Hepatocyte (in vitro differentiated cells): ENCODE results near the gene RPIA. TPM values are rescaled to one million over a fixed set of nuclear protein-coding genes. Genes with fewer than 3 reads are reported as not detected.
A peak's percentile ranks its signal among the peaks of the same experiment; 100 is the strongest.
"Not testable (repeated sequence)": the region's sequence is repeated elsewhere in the genome, so short reads cannot be mapped to it uniquely, and the experiment has no call there.

ENCODE experiments used
- DNase-seq: peaks from one replicate; pipeline ENCODE4 v3.0.0-alpha.2; 2016; ENCODE audit warnings: low spot score
- H2AFZ ChIP-seq: fragments of 200-600 bp; sonication (generic); 2 replicates; pipeline ENCODE4 v1.6.0; 2016; ENCODE audit warnings: antibody characterized with exemption, mild to moderate bottlenecking
- H3K27ac ChIP-seq: fragments of 200-600 bp; sonication (generic); 2 replicates; pipeline ENCODE4 v1.5.1; 2016; ENCODE audit warnings: mild to moderate bottlenecking
- H3K27me3 ChIP-seq: fragments of 200-600 bp; sonication (generic); 2 replicates; pipeline ENCODE4 v1.6.1; 2016
- H3K36me3 ChIP-seq: fragments of 200-600 bp; sonication (generic); replicated peaks from 2 replicates; pipeline ENCODE4 v1.5.1; 2016; ENCODE audit warnings: low read depth; ENCODE audit not compliant: insufficient read depth
- H3K4me1 ChIP-seq: fragments of 200-600 bp; sonication (generic); 2 replicates; pipeline ENCODE4 v1.5.1; 2016; ENCODE audit warnings: mild to moderate bottlenecking, moderate library complexity; ENCODE audit not compliant: insufficient read depth
- H3K4me2 ChIP-seq: fragments of 200-600 bp; sonication (generic); 2 replicates; pipeline ENCODE4 v1.6.0; 2016
- H3K4me3 ChIP-seq: fragments of 200-600 bp; sonication (generic); 2 replicates; pipeline ENCODE4 v1.5.1; 2016; ENCODE audit warnings: mild to moderate bottlenecking
- H3K79me2 ChIP-seq: fragments of 200-600 bp; sonication (generic); 2 replicates; pipeline ENCODE4 v1.6.0; 2017; ENCODE audit warnings: mild to moderate bottlenecking
- H3K9me2 ChIP-seq: fragments of 200-600 bp; sonication (generic); replicated peaks from 2 replicates; pipeline ENCODE4 v1.6.0; 2017; ENCODE audit warnings: mild to moderate bottlenecking; ENCODE audit not compliant: insufficient read depth
- H3K9me3 ChIP-seq: fragments of 200-600 bp; sonication (generic); 2 replicates; pipeline ENCODE4 v1.5.1; 2016; ENCODE audit warnings: low read depth, mild to moderate bottlenecking
- H4K20me1 ChIP-seq: fragments of 200-600 bp; sonication (generic); 2 replicates; pipeline ENCODE4 v1.6.0; 2016; ENCODE audit warnings: mild to moderate bottlenecking; ENCODE audit not compliant: insufficient read depth, poor library complexity, severe bottlenecking
- EZH2 ChIP-seq: fragments of 200-600 bp; sonication (generic); IDR thresholded peaks from 2 replicates; pipeline ENCODE4 v1.6.1; 2016; ENCODE audit warnings: antibody characterized with exemption, mild to moderate bottlenecking, borderline replicate concordance
- EZH2phosphoT487 ChIP-seq: fragments of 200-600 bp; sonication (generic); IDR thresholded peaks from one replicate; pipeline ENCODE4 v1.6.1; 2018; ENCODE audit warnings: antibody characterized with exemption, mild to moderate bottlenecking, low read depth, moderate library complexity; ENCODE audit not compliant: unreplicated experiment, severe bottlenecking
- WGBS: methylation state at CpG from one replicate; pipeline ENCODE4 v1.1.6; 2016; ENCODE audit warnings: low lambda C conversion rate; ENCODE audit errors: missing lambda C conversion rate; 5-methylcytosine and 5-hydroxymethylcytosine counted together
- polyA plus RNA-seq: library from polyadenylated mRNA; unstranded; fragments of >200 nt; fragmentation: Nextera tagmentation; extraction: Ambion mirVana; gene quantifications from 2 replicates; pipeline ENCODE4 v1.2.1, GENCODE V29; 2016
- total RNA-seq: library from RNA; depleted of rRNA; stranded (reverse); fragments of >200 nt; gene quantifications from 2 replicates; pipeline ENCODE4 v1.2.3, GENCODE V29; 2014
- TF ChIP-seq, protein P1 (sequence below): fragments of 200-600 bp; sonication (generic); IDR thresholded peaks from 2 replicates; pipeline ENCODE4 v1.5.1; 2016; ENCODE audit warnings: antibody characterized with exemption, mild to moderate bottlenecking; ENCODE audit not compliant: poor library complexity

The RPIA gene
- total and polyA plus RNA-seq, 2 experiments from 2014 or later: 7.0 to 17.6 TPM

DNA sequence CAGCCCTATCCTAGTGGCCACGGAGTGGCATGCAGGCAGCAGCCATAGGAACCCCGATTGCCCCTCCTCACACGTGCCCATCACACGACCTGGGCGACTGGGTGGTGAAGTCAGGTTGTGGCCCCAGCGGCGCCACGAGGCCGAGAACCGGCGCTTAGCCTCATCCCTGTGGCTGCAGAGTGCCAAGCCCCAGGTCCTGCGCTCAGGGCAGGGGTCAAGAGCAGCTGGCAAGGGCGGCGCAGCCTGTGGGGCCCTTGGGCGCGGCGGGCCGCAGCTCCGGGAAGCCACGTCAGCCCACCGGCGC, 73.3 kb downstream of the RPIA start:
- Histone ChIP-seq H3K4me2 (no peak overlapping the region), H3K27ac (no peak overlapping the region), H2AFZ (no peak overlapping the region), H3K4me1 (no peaks in the 10 kb centered on the region), H3K79me2 (no peaks in the 10 kb centered on the region), H4K20me1 (no peaks in the 10 kb centered on the region), H3K9me3 (no peaks in the 10 kb centered on the region), H3K9me2 (no peaks in the 10 kb centered on the region), H3K36me3 (no peaks in the 10 kb centered on the region), H3K27me3 (peaks cover 12% of the 10 kb centered on the region), H3K4me3 (no peak overlapping the region)
- 68% methylated on average over 21 of the region's 22 CpGs for WGBS
- no peak for DNase-seq
- TF ChIP-seq EZH2phosphoT487 (no peak), EZH2 (no peak)
- TF ChIP-seq, protein P1, sequence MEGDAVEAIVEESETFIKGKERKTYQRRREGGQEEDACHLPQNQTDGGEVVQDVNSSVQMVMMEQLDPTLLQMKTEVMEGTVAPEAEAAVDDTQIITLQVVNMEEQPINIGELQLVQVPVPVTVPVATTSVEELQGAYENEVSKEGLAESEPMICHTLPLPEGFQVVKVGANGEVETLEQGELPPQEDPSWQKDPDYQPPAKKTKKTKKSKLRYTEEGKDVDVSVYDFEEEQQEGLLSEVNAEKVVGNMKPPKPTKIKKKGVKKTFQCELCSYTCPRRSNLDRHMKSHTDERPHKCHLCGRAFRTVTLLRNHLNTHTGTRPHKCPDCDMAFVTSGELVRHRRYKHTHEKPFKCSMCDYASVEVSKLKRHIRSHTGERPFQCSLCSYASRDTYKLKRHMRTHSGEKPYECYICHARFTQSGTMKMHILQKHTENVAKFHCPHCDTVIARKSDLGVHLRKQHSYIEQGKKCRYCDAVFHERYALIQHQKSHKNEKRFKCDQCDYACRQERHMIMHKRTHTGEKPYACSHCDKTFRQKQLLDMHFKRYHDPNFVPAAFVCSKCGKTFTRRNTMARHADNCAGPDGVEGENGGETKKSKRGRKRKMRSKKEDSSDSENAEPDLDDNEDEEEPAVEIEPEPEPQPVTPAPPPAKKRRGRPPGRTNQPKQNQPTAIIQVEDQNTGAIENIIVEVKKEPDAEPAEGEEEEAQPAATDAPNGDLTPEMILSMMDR: no peak

DNA sequence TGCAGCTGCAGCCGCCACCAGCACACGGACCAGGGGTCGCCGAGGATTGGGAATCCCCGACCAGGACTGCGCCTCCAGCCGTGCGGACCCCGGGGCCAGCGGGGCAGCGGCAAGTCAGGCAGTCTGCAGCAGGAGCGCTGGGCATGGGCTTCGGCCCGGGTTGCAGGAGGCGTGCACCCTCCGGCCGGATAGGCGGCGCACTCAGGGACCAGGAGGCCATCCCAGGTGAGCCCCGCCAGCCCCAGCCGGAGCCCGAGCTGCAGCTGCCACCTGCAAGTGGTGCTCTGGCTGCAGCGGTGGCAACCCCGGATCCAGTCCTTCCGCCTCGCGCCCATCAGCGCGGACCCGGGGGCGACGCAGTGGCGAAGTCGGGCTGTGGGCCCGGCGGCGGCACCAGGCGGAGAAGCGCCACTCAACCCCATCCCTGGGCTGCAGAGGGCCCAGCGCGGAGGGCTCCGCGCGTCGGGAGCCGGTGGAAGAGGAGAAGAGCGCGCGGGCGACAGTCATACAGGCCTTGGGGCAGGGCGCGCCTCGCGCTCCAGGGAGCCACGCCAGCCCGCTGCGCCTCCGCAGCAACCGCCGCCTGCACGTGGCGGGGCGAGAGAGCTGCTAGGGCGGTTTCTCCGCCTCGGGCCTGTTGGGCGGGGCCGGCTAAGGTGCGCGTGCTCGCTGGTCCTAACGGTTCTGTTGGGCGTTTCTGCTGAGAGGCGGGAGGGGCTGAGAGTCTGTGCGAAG, 73.8 kb downstream of the RPIA start:
- H3K79me2 ChIP-seq: no peaks in the 10 kb centered on the region
- no peaks in the 10 kb centered on the region for H3K4me1 ChIP-seq
- DNase-seq: no peak
- no peaks in the 10 kb centered on the region for H4K20me1 ChIP-seq
- H2AFZ ChIP-seq: no peak overlapping the region
- WGBS: 7% methylated on average over 64 of the region's 75 CpGs
- H3K27me3 ChIP-seq: peaks cover 12% of the 10 kb centered on the region
- TF ChIP-seq EZH2 (no peak), EZH2phosphoT487 (no peak)
- TF ChIP-seq, protein P1: no peak
- H3K27ac ChIP-seq: no peak overlapping the region
- H3K4me2 ChIP-seq: peak overlapping the region; percentile 51
- H3K4me3 ChIP-seq: no peak overlapping the region
- no peaks in the 10 kb centered on the region for H3K9me3 ChIP-seq
- no peaks in the 10 kb centered on the region for H3K36me3 ChIP-seq
- no peaks in the 10 kb centered on the region for H3K9me2 ChIP-seq

DNA sequence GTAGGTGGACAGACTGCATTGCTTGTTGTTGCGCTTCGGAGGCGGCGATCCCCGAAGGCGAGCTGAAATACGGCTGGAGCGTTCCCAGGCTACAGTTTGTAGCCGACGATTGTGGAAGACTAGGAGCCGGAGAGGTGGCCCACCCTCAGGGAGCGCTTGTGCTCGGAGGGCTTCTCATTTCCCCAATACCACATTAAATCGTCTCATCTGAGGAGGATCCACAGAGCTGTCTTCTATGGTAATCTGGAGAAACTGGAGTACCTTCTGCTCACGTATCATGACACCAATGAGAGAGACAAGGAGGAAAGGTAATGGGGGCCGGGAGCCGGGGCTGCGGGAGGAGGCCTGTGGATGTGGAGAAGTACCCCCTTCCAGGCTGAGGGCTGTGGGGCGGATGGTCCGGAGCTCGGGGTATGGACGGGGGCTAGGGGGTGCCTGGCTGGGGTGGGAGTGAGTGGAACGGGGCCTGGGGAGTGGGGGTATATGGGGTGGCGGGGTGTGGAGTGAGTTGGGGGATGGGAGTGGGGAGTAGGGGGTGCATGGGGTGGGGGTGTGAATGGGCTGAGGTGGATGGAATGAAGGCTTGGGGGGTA, 74.5 kb downstream of the RPIA start:
- Histone ChIP-seq H3K4me2 (peak overlapping the region; percentile 51), H3K27me3 (peaks cover 12% of the 10 kb centered on the region)
- H4K20me1 ChIP-seq, H3K27ac ChIP-seq, DNase-seq, H3K36me3 ChIP-seq, H2AFZ ChIP-seq, H3K4me3 ChIP-seq, H3K9me2 ChIP-seq, H3K9me3 ChIP-seq, H3K79me2 ChIP-seq, H3K4me1 ChIP-seq: not testable (repeated sequence)
- 59% methylated on average over 18 of the region's 24 CpGs for WGBS

DNA sequence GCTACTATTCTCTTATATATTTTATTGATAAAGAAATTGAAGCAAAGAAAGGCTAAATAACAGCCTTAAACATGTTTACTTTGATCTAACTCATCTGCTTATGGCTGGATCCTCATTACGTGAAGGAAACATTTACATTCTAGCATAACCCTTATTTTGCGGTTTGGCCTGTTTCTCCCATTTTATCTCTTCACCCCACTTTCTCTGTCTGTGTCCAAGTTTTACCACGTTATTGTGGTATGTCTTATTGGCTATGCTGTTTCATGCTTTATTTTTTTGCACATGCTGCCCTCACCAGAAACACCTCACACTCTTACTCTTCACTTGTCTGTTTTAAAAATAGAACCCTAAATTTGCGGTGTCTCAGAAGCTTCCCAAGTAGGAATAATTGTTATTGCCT, 78.5 kb downstream of the RPIA start:
- Histone ChIP-seq H3K36me3 (no peaks in the 10 kb centered on the region), H3K4me1 (no peaks in the 10 kb centered on the region), H2AFZ (no peak overlapping the region), H3K4me3 (no peak overlapping the region), H3K27me3 (peaks cover 6% of the 10 kb centered on the region), H3K9me3 (no peaks in the 10 kb centered on the region), H3K9me2 (no peaks in the 10 kb centered on the region), H3K79me2 (no peaks in the 10 kb centered on the region), H3K27ac (no peak overlapping the region), H4K20me1 (no peaks in the 10 kb centered on the region), H3K4me2 (no peak overlapping the region)
- WGBS: 69% methylated on average over 4 of the region's 4 CpGs
- no peak for TF ChIP-seq EZH2phosphoT487
- TF ChIP-seq, protein P1: no peak
- no peak for TF ChIP-seq EZH2
- no peak for DNase-seq

DNA sequence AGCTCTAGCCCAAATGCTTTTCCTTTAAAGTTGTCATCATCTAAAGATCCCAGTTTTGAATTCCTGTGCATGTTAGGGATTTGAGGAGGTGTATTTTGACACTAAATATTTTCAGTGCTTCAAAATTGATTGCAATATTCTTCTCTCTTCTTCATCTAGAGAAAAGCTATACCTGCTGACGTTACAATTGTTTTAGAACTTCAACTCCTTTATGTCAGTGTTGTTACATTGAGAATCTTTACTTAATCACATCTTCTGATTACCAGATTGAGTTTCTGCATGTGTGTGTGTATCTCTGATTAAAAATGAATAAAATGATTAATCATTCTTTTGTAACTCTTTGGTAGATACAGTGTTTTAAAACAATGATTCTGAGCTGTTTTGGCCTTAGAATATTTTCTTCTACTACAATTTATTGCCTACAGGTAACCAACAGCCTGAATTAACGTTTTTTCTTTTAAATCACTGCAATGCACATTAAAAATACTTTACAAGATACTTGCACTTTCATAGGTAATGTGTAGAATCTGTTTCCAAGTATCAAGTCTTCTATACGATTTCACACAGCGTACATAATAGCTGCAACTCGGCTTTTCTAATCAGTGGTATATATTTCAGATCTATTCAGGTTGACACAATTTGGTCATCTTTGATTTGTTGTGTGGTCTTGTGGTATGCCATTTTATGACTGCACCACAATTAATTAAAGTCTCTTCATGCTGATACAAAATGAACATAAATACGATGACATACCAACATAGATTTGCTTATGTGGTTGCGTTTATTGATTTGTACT, 82.0 kb downstream of the RPIA start:
- not testable (repeated sequence) for H3K4me2 ChIP-seq, H3K9me3 ChIP-seq, H3K9me2 ChIP-seq, H4K20me1 ChIP-seq, H3K4me3 ChIP-seq, DNase-seq, H3K27ac ChIP-seq, H3K36me3 ChIP-seq, H3K27me3 ChIP-seq, H3K79me2 ChIP-seq, H2AFZ ChIP-seq, H3K4me1 ChIP-seq
- WGBS: 47% methylated on average over 7 of the region's 7 CpGs
